Measurements from ENCODE around the gene ASB18. TPM values are rescaled to one million over a fixed set of nuclear protein-coding genes. Genes with fewer than 3 reads are reported as not detected.

ASB18 gene
- total and polyA plus RNA-seq, 2 experiments from 2014 or later: not detected

- Histone ChIP-seq H3K79me2 (replicated peaks; ENCODE audit: insufficient read depth) (no peaks in the 10 kb centered on the region), H3K36me3 (ENCODE audit: insufficient read depth) (no peaks in the 10 kb centered on the region; the same call in 1 of the 2 replicates), H2AFZ (0 out of 2 replicates have a peak overlapping the region, but pooled peaks have one; percentile 7), H3K9me2 (ENCODE audit: insufficient read depth) (no peaks in the 10 kb centered on the region; the same call in 1 of the 2 replicates), H3K4me2 (peak overlapping the region; percentile 62; the same call in 1 of the 2 replicates), H3K4me1 (ENCODE audit: insufficient read depth) (peaks cover 33% of the 10 kb centered on the region), H3K27ac (ENCODE audit: low read depth) (no peak overlapping the region), H3K27me3 (ENCODE audit: insufficient read depth) (peaks cover 31% of the 10 kb centered on the region), H3K4me3 (no peak overlapping the region), H4K20me1 (replicated peaks; ENCODE audit: insufficient read depth) (0 out of 2 replicates have a peak, but pooled peaks cover under 1% of the 10 kb centered on the region), H3F3A (replicated peaks; ENCODE audit: low read depth) (no peaks in the 10 kb centered on the region; the same call in 1 of the 2 replicates)
- Mint-ChIP-seq H3K4me3 (no peak overlapping the region), H3K4me1 (peaks cover 35% of the 10 kb centered on the region), H3K27ac (no peak overlapping the region), H3K36me3 (ENCODE audit: low read depth) (no peaks in the 10 kb centered on the region; the same call in 2 of the 3 replicates), H3K27me3 (ENCODE audit: insufficient read depth, low read depth, poor library complexity) (peaks cover 33% of the 10 kb centered on the region), H3K9me3 (no peaks in the 10 kb centered on the region)
- ATAC-seq (peak; percentile 39), DNase-seq (ENCODE audit: low spot score) (peak; percentile 75)
- TF ChIP-seq STAT1 (IDR thresholded peaks at IDR 0.05; ENCODE audit: unreplicated experiment) (no peak), CTCF (conservative IDR thresholded peaks at IDR 0.05; ENCODE audit: low read depth in 2 of 2) (no peak), ZNF462 (CRISPR knock-in tag; IDR thresholded peaks at IDR 0.05) (no peak), CREB1 (CRISPR knock-in tag; IDR thresholded peaks at IDR 0.05; ENCODE audit: low read depth) (no peak)
Observed at GRCh38 chr2:236240228-236240990, 23.8 kb downstream of the ASB18 start.

Data from GM23338 (cell line).